ENCODE measurements around the gene ATN1. TPM values are rescaled to one million over a fixed set of nuclear protein-coding genes. Genes with fewer than 3 reads are reported as not detected.
A peak's percentile ranks its signal among the peaks of the same experiment; 100 is the strongest.
"Not testable (repeated sequence)": the region's sequence is repeated elsewhere in the genome, so short reads cannot be mapped to it uniquely, and the experiment has no call there.

The ATN1 gene, protein sequence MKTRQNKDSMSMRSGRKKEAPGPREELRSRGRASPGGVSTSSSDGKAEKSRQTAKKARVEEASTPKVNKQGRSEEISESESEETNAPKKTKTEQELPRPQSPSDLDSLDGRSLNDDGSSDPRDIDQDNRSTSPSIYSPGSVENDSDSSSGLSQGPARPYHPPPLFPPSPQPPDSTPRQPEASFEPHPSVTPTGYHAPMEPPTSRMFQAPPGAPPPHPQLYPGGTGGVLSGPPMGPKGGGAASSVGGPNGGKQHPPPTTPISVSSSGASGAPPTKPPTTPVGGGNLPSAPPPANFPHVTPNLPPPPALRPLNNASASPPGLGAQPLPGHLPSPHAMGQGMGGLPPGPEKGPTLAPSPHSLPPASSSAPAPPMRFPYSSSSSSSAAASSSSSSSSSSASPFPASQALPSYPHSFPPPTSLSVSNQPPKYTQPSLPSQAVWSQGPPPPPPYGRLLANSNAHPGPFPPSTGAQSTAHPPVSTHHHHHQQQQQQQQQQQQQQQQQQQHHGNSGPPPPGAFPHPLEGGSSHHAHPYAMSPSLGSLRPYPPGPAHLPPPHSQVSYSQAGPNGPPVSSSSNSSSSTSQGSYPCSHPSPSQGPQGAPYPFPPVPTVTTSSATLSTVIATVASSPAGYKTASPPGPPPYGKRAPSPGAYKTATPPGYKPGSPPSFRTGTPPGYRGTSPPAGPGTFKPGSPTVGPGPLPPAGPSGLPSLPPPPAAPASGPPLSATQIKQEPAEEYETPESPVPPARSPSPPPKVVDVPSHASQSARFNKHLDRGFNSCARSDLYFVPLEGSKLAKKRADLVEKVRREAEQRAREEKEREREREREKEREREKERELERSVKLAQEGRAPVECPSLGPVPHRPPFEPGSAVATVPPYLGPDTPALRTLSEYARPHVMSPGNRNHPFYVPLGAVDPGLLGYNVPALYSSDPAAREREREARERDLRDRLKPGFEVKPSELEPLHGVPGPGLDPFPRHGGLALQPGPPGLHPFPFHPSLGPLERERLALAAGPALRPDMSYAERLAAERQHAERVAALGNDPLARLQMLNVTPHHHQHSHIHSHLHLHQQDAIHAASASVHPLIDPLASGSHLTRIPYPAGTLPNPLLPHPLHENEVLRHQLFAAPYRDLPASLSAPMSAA (N-terminal part only)
- 10 to 100 TPM in 6 of 8 experiments, 1 to 10 TPM in 2; 4.3 to 51.5 (median 15.8) TPM for total RNA-seq

DNA sequence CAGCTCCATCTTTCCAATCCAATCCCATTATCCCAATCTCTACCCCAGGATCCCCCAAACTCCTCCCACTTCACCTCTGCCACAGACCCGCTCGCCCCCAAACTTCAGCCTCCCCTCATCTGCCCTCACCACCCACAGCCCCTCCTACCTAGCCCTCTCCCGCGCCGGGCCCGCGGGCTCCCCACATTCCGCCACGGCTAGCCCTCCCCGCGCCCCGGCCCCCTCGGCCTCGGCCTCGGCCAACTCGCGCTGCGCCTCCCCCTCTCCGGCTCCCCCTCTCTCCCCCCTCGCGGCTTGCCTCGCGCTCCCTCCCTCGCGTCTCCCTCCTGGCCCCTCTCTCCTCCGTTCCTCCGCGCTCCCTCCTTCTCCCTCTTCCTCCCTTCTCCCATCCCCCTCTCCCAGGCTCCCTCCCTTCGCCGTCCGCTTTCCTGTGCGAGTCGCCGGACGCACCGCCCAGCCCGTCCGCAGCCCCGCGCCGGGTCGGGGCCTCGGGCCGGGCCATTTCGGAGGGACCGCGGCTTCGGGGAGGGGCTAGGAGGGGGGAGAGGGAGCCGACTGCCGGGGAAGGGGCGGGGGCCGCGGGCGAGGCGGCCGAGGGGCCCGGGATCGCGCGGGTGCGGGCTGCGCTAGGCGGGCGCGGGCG, at the start of gene ATN1:
TSS of gene ATN1 (plus strand) at position 581 of the 643 bp plus-strand sequence. CDS start 6,043 bp downstream, outside the sequence.
- H3K4me1 ChIP-seq (replicated peaks in 1 of 2): peaks cover 46 to 52% of the 10 kb centered on the region in 2 donors

DNA sequence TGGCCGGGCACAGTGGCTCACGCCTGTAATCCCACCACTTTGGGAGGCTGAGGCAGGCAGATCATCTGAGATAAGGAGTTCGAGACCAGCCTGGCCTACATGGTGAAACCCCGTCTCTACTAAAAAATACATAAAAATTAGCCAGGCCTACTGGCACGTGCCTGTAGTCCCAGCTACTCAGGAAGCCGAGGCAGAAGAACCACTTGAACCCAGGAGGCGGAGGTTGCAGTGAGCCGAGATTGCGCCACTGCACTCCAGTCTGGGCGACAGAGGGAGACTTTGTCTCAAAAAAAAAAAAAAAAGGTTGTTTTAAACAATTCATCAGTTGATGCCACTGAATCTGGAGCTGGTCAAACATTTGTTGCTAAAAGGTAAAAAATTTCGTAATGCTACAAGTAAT, 47.9 kb upstream of the ATN1 start:
- in situ Hi-C loops (cut with MboI; ENCODE audit: low pct_unique_long_range_greater_than_20kb in 2 of 9, low sequenced_read_pairs in 9 of 9, unreplicated experiment in 9 of 9); H3K4me3 ChIP-seq; ATAC-seq (replicated peaks in 6 of 8); H3K4me1 ChIP-seq (replicated peaks in 1 of 2): not testable (repeated sequence)
- peak overlapping the region in 1 of 2 donors; percentile 3 for H3K27ac ChIP-seq
- 83 to 100% (median 97%) methylated on average over 1 to 9 of the region's 11 CpGs; no CpG with 5 or more reads in 2 of the 10 experiments for WGBS, 10 experiments

More for the DNA sequence above, at the start of gene ATN1:
- H3K27ac ChIP-seq: peak within 1 kb of the TSS; percentile 94 to 95
- in situ Hi-C loops (cut with MboI; ENCODE audit: low pct_unique_long_range_greater_than_20kb in 2 of 9, low sequenced_read_pairs in 9 of 9, unreplicated experiment in 9 of 9): loop anchor here in 2 of 9 experiments (25.0 kb wide), 1 partner anchor 185 kb away; the partner anchor contains the start of gene C1RL (in 2 of the 2)
- WGBS, 10 experiments: 0 to 8% methylated on average over 2 to 3 of the region's 66 CpGs; no CpG with 5 or more reads in 8 of the 10 experiments
- ATAC-seq (replicated peaks in 6 of 8): peak; percentile 46 to 74 (median 60)
- H3K4me3 ChIP-seq: peak within 1 kb of the TSS; percentile 66 to 98 (median 86)

GRCh38 chr12:6883252-6883651, 44.5 kb upstream of the ATN1 start:
- Histone ChIP-seq H3K27ac (no peak overlapping the region), H3K4me3 (no peak overlapping the region), H3K4me1 (replicated peaks in 1 of 2) (peaks cover 14 to 16% of the 10 kb centered on the region in 2 donors)
- in situ Hi-C loops (cut with MboI; ENCODE audit: low pct_unique_long_range_greater_than_20kb in 2 of 9, low sequenced_read_pairs in 9 of 9, unreplicated experiment in 9 of 9): no loop called here
- WGBS, 10 experiments: 86 to 100% (median 100%) methylated on average over 1 to 4 of the region's 5 CpGs; no CpG with 5 or more reads in 5 of the 10 experiments
- no peak for ATAC-seq (replicated peaks in 6 of 8)

DNA sequence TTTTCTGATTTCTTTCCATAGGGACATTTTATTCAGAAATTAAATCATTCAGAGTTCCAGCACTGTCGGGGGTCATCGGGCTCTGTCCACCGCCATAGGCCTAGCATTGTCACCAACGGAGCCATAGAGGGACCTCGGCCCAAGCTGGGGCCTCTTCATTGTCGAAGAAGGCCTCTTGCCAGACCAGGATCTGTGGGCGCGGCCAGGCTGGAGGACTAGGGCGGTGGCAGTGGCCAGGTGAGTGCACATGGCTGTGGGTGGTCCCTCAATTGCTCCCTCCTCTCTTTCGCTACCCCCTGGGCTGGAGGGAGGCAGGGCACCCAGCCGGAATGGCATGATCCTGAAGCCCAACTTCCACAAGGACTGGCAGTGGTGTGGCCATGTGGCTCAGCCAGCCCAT, 44.1 kb upstream of the ATN1 start:
- WGBS, 10 experiments: 80 to 100% (median 93%) methylated on average over 1 to 6 of the region's 11 CpGs; no CpG with 5 or more reads in 4 of the 10 experiments
- in situ Hi-C loops (cut with MboI; ENCODE audit: low pct_unique_long_range_greater_than_20kb in 2 of 9, low sequenced_read_pairs in 9 of 9, unreplicated experiment in 9 of 9): no loop called here

GRCh38 chr12:6884539-6884938, 43.2 kb upstream of the ATN1 start:
- no peak overlapping the region for H3K27ac ChIP-seq
- peaks cover 14 to 16% of the 10 kb centered on the region in 2 donors for H3K4me1 ChIP-seq (replicated peaks in 1 of 2)
- in situ Hi-C loops (cut with MboI; ENCODE audit: low pct_unique_long_range_greater_than_20kb in 2 of 9, low sequenced_read_pairs in 9 of 9, unreplicated experiment in 9 of 9): no loop called here
- no peak overlapping the region for H3K4me3 ChIP-seq
- peak in 1 of 8 experiments; percentile 11 for ATAC-seq (replicated peaks in 6 of 8)
- WGBS, 10 experiments: 42 to 100% (median 72%) methylated on average over 1 to 19 of the region's 22 CpGs; no CpG with 5 or more reads in 1 of the 10 experiments

More for the DNA sequence above, 44.1 kb upstream of the ATN1 start:
- Histone ChIP-seq H3K27ac (no peak overlapping the region), H3K4me3 (no peak overlapping the region), H3K4me1 (replicated peaks in 1 of 2) (peaks cover 14 to 16% of the 10 kb centered on the region in 2 donors)
- ATAC-seq (replicated peaks in 6 of 8): peak in 1 of 8 experiments; percentile 7

DNA sequence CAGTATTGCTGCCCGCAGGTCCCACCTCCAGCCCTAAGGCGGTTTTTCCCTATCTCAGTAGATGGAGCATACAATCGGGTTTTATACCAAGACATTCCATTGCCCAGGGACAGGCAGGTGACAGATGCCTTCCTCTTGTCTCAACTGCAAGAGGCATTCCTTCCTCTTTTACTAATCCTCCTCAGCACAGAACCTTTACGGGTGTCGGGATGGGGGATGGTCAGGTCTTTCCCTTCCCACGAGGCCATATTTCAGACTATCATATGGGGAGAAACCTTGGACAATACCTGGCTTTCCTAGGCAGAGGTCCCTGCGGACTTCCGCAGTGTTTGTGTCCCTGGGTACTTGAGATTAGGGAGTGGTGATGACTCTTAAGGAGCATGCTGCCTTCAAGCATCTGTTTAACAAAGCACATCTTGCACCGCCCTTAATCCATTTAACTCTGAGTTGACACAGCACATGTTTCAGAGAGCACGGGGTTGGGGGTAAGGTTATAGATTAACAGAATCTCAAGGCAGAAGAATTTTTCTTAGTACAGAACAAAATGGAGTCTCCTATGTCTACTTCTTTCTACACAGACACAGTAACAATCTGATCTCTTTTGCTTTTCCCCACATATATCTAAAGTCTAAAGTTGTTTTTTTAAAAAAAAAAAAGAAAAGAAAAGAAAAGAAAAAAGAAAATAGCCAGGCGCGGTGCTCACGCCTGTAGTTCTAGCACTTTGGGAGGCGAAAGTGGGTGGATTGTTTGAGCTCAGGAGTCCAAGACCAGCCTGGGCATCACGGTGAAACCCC, 41.4 kb upstream of the ATN1 start:
- ATAC-seq (replicated peaks in 6 of 8); in situ Hi-C loops (cut with MboI; ENCODE audit: low pct_unique_long_range_greater_than_20kb in 2 of 9, low sequenced_read_pairs in 9 of 9, unreplicated experiment in 9 of 9); H3K4me3 ChIP-seq: not testable (repeated sequence)
- Histone ChIP-seq H3K4me1 (replicated peaks in 1 of 2) (peaks cover 20 to 21% of the 10 kb centered on the region in 2 donors), H3K27ac (peak overlapping the region; percentile 42 to 88)
- 50 to 100% (median 76%) methylated on average over 1 to 3 of the region's 15 CpGs; no CpG with 5 or more reads in 6 of the 10 experiments for WGBS, 10 experiments

GRCh38 chr12:6887460-6887859, 40.3 kb upstream of the ATN1 start:
- H3K4me3 ChIP-seq: no peak overlapping the region
- no peak for ATAC-seq (replicated peaks in 6 of 8)
- 77 to 100% (median 91%) methylated on average over 1 to 7 of the region's 8 CpGs for WGBS, 10 experiments
- in situ Hi-C loops (cut with MboI; ENCODE audit: low pct_unique_long_range_greater_than_20kb in 2 of 9, low sequenced_read_pairs in 9 of 9, unreplicated experiment in 9 of 9): no loop called here
- peaks cover 20 to 21% of the 10 kb centered on the region in 2 donors for H3K4me1 ChIP-seq (replicated peaks in 1 of 2)
- no peak overlapping the region for H3K27ac ChIP-seq

DNA sequence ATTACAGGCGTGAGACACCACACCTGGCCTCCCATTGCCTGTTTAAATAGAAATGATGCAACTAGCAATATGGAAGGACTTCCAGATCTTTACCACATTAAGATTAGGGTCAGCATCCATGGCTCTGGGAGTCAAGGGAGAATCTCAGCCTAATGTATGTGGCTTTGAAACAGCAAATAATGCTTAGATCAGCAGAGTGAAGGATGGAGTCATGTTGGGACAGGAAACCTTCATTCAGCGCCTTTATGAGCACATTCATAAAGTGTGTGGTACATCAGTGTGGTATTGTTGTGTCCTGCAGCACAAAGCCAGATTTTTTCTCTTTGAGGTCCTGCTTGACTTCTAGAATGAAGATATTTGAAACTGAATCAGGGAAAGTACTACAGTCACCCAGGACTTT, 39.4 kb upstream of the ATN1 start:
- H3K27ac ChIP-seq: no peak overlapping the region
- WGBS, 10 experiments: 67 to 100% (median 100%) methylated on average over 1 to 2 of the region's 2 CpGs; no CpG with 5 or more reads in 2 of the 10 experiments
- no peak for ATAC-seq (replicated peaks in 6 of 8)
- H3K4me1 ChIP-seq (replicated peaks in 1 of 2): peaks cover 20 to 21% of the 10 kb centered on the region in 2 donors
- in situ Hi-C loops (cut with MboI; ENCODE audit: low pct_unique_long_range_greater_than_20kb in 2 of 9, low sequenced_read_pairs in 9 of 9, unreplicated experiment in 9 of 9): no loop called here
- H3K4me3 ChIP-seq: no peak overlapping the region

- ATAC-seq (replicated peaks in 6 of 8); H3K27ac ChIP-seq; in situ Hi-C loops (cut with MboI; ENCODE audit: low pct_unique_long_range_greater_than_20kb in 2 of 9, low sequenced_read_pairs in 9 of 9, unreplicated experiment in 9 of 9); H3K4me3 ChIP-seq: not testable (repeated sequence)
- H3K4me1 ChIP-seq (replicated peaks in 1 of 2): peaks cover 20 to 21% of the 10 kb centered on the region in 2 donors
- WGBS, 10 experiments: 73 to 100% (median 94%) methylated on average over 2 to 6 of the region's 7 CpGs; no CpG with 5 or more reads in 1 of the 10 experiments
Measured at GRCh38 chr12:6888794-6889193, 39.0 kb upstream of the ATN1 start.

DNA sequence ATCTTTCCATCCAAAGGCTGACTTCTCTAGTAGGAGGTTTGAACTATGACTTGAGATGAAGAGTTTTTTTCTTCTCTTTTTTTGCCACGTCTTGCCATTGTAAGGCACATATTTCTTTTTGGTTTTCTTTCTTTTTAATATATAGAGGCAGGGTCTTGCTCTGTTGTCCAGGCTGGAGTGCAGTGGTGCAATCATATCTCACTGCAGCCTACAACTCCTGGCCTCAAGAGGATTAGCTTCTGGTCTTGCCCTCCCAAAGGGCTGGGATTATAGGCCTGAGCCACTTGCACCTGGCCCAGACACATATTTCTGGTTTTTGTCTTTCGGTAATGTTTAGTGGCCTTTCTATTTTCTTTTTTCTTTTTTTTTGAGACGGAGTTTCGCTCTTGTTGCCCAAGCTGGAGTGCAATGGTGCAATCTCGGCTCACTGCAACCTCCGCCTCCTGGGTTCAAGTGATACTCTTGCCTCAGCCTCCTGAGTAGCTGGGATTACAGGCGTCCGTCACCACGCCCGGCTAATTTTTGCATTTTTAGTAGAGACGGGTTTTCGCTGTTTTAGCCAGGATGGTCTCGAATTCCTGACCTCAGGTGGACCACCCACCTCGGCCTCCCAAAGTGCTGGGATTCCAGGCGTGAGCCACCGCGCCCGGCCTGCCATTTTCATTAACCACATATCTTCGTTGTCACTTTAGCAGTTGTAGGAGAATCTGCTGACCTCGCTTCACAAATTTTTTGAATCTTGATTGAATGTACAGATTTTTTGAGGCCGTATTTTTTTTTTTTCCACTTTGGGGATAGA, 37.8 kb upstream of the ATN1 start:
- Histone ChIP-seq H3K27ac (peak overlapping the region in 1 of 2 donors; percentile 78), H3K4me1 (replicated peaks in 1 of 2) (peaks cover 20 to 21% of the 10 kb centered on the region in 2 donors)
- ATAC-seq (replicated peaks in 6 of 8); H3K4me3 ChIP-seq; in situ Hi-C loops (cut with MboI; ENCODE audit: low pct_unique_long_range_greater_than_20kb in 2 of 9, low sequenced_read_pairs in 9 of 9, unreplicated experiment in 9 of 9): not testable (repeated sequence)
- 80 to 100% (median 95%) methylated on average over 1 to 19 of the region's 21 CpGs; no CpG with 5 or more reads in 1 of the 10 experiments for WGBS, 10 experiments

Measured in motor neuron (in vitro differentiated cells).